DMS53 (cell line): ENCODE measurements around the gene CD81.

Source experiments
- DNase-seq: peaks from one replicate; lab custom pipeline; 2025; lab: John Stamatoyannopoulos, UW

Gene CD81

DNA sequence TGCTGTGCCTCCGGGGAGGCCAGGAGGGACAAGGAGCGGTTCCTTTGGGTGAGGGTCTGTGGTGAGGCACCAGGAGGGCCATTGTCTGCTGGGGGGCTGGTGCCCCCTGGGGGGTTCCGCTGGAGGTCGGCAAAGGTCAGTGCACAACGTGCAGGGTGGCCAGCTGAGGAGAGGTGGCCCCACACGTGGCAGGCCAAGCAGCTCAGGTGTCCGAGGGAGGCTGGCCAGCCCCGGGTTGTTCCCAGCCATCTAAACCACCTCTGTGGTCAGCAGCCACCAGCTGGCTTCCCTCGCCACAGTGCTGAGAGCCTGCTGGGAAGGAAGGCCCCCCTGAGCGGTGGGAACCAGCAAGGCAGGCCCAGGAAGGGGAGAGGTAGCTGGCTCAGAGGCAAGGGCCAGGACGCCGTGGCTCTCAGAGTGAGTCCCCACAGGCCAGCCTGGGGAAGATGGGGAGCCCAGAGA, 27.7 kb downstream of the CD81 start:
- no peak for DNase-seq

DNA sequence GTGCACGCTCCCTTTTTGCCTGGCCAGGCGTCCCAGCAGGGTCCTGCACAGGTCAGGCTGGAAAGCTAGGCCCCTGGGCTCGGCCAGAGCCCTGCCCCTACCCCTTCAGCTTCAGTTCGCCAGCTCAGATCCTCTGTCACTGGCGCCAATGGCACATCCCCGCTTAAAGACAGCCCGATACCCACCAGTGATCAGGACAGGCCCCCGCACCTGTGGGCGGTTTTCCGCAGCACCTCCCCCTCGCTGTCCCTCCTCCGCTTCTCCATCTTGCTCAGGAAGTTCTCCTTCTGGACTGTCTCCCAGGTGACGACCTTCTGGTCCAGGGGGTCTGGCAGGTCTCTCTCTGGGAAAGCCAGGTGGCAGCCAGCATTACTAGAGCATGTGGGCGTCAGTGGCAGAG, 29.3 kb downstream of the CD81 start:
- DNase-seq, result no peak

DNA sequence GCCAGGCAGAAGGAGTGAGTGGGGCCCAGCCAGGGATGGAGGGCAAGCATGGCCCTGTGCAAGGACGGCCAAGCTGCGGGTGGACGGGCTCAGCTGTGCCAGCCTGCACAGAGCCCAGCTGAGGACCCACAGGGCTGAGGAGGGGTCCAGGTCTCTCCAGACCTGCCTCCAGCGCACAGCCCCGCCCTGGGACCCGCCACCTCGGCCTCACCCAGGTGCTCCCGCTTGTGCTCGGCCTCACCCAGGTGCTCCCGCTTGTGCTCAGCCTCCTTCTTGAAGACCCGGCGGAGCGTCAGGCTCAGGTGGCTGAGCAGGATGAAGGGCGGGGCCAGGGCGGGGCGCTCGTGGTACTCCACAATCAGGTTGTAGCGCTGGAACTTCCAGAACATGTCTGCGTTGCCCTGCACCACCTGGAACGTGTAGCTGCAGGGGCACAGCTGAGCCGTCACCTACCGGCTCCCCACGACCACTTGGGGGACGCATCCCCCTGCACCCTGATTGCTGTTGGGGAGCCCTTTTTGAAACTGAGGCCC, 29.8 kb downstream of the CD81 start:
- DNase-seq, result no peak

DNA sequence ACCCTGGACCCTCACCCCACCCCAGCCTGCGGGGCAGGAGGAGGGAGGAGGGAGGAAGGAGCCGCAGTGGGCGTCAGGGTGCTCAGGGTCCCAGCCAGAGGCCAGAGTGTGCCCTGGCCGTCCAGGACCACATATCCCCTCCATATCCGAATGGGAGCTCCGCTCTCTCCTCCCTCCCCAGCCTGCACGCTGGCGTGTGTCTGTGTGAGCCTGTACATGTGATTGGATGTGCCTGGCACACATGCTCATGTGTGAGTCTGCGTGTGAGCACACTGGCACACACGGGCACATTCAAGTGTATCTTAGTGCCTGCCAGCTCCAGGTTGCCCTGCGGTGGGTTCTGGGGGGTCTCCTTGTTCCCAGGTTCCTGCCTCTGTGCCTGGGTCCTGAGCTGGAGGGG, 31.6 kb downstream of the CD81 start:
- DNase-seq, result no peak

DNA sequence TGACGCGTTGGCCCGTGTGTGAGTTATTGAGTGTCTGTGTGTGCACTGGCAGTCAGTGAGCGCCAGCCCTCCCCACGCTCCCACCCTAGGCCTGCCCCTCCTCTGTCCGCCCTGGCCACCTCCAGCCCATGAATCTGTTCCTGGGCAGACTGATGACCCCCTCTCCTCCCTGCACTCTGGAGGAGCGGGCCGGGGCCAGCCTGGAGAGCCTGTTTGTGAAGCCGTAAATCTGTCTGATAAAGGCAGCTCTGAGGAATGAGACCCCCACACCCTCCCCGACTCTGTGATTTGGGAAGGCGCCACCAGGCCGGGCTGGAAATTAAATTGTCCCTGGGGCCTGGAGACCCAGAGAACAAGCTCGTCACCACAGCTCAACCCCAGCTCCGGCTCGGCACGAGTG, 32.0 kb downstream of the CD81 start:
- DNase-seq, result no peak

DNA sequence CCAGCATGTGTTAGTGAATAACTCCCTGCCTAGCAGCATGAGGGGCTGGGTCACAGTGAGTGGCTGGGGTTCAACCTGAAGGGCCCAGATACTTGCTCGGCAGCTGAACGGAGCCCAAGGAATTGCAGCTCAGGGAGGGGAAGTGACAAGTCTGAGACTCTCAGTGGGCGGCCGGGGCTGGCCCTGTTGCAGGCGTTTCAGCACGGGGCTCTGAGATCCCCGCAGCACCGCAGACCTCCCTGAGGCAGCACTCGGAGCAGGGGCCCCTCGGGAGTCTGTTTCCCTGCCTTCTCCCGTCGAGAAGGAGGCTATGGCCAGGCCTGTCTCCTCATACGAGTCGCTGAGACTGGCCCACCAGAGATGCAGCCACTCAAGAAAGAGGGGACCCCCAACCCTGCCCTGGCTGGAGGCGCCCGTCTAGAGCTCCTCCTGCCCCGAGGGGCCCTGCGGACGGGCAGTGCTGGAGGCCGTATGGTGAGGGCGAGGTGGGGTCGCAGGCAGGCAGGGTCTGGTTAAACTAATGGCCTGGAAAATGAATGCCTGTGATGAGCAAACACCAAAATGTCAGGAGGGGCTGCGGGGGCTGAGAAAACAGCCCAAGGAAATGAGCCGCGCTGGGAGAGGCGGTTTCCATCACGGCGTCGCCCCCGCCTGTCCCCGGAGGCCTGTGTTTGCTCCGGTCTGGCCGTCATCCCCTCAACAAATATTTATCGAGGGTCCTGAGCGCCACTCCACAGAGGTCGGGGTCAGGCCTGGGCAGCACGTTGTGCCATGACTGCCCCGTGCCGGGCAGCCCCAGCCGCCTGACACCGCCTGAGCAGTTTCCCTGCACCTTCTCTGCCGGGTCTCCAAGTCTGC, 32.7 kb downstream of the CD81 start:
- DNase-seq, result no peak

DNA sequence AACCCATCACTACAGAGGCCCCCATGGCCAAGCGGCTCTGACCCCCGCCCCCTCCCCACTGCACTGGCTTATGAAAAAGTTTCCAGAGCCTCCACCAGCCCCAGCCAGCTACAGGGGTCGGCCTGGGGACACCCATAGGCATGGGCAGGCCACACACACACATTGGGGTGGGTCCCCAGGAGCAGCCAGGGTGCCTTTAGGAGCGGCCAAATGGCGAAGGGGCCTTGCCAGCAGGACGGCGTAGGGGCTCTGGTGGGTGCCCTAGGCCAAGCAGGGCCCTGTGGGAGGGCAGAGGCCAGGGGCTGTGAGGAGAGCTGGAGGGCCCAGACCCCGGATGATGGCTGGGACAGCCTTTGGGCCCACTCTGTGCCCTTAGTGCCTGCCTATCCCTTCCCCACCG, 33.5 kb downstream of the CD81 start:
- no peak for DNase-seq

DNA sequence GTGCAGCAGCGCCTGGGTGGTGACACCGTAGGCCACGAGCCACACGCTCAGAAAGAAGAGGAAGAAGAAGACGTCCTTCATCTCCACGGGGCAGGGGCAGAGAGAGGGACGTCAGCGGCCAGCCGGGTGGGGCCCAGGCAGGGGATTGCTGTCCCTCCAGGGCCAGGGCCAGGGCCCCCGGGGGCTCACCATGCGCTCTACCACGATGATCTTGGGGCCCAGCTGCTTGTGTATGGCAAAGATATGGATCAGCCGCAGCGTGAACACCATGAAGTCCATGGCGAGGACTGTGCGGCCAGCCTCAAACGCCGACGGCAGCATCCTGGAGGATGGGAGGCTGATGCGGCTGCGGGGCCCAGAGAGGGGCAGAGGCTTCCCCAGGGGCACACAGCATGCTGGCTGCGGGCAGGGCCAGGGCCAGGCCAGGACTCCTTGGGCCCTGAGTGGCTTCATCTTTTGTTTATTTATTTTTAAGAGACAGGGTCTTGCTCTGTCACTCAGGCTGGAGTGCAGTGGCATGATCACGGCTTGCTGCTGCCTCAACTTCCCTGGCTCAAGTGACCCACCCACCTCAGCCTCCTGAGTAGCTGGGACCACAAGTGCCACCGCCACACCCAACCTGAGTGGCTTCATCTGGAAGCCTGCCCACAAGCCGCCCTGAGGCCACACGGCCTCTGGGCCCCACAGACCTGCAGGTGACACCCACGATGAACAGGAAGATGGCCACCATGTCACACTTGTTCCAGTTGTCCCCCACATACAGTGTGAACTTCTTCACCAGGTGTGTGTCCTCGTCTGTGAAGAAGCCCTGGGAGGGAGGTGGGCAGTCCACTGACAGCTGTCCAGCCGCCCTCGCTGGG, 34.6 kb downstream of the CD81 start:
- no peak for DNase-seq

DNA sequence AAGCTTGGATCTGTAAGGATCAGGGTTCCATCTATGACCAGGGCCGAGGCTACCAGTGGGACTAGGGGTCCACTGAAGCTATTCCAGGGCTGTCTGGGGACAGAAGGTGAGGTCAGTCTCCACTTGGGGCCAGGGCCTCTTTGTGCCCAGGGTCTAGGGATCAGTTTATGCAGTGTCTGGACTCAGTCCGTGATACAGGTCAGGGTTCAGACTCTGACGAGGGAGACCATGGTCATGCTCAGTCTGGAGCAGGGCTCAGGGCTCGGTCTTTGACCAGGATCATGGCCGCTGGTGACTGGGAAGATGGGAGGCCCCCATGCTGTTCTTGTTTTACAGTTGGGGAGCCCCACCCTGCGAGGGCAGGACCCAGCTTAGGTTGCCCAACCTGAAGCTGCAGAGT, 35.2 kb downstream of the CD81 start:
- no peak for DNase-seq

DNA sequence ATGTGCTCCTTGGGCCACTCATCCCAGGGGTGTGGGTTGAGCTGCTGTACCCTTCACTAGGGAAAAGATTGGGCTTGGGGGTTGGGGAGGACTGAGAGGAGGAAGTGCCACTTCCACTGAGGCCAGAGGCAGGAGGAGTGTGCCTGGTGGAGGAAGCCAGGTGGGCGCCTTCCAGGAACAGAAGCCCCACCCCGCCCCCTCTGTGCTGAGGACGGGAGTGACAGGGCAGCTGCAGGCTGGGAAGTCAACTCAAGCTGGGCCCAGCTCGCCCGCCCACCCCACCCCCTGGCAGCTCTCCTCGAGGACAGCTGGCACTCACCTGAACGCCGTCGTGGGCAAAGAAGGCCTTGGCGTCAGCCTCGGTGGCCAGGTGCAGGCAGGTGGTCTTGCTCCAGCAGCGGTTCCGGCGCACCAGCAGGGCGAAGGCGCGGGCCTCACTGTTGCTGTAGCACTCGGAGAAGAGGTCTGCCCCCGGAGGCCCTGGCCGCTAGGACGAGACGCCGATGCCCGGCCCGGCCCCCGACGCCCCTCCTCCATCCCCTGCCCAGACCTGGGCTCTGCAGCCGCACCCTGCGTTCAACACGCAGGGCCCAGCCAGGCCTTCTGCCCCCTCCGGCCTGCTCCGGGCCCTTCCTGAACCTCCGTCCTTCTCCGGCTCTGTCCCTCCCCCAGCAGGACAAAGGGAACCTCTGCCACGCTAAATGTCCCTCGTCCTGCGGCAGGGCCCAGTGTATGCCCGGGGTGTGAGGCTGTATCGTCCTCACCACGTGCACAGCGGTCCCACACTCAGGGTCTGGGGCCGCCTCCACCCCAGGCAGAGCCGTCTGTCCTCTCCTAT, 36.9 kb downstream of the CD81 start:
- DNase-seq, result no peak

DNA sequence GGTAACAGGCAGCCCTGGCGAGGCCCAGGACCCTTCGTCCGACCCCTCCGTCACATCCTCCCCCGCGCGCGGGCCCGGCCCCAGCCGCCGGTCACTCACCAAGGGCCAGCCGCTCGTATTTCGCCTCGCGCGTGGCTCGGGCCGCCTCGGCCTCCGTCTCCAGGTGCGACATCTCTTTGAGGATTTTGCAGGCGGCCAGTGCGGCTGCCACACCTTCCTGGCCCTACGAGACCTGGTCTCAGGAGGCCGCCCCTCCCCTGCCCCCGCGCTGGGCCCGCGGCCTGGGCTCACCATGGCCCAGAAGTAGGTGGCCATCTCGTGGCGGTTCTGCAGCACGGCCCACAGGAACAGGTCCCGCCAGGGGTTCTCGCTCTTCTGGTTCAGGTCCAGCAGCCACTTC, 37.5 kb downstream of the CD81 start:
- no peak for DNase-seq

DNA sequence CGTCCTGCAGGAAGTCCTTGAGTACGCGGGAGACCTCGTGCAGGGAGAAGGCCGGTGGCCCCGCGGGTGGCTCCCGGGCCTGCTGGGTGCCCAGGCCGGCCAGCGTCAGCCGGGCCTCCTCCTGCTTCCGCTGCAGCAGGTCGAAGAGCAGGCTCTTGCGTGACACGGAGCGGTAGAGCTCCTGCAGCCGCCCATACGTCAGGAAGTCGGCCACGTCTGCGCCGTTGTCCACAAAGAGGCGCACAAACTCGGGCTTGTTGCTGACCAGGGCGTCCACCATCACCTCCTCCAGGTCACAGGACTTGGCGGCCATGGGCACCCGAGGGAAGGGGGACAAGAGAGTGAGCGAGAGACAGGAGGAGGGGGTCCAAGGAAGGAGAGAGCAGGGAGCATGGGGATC, 38.1 kb downstream of the CD81 start:
- peak; percentile 55 for DNase-seq

DNA sequence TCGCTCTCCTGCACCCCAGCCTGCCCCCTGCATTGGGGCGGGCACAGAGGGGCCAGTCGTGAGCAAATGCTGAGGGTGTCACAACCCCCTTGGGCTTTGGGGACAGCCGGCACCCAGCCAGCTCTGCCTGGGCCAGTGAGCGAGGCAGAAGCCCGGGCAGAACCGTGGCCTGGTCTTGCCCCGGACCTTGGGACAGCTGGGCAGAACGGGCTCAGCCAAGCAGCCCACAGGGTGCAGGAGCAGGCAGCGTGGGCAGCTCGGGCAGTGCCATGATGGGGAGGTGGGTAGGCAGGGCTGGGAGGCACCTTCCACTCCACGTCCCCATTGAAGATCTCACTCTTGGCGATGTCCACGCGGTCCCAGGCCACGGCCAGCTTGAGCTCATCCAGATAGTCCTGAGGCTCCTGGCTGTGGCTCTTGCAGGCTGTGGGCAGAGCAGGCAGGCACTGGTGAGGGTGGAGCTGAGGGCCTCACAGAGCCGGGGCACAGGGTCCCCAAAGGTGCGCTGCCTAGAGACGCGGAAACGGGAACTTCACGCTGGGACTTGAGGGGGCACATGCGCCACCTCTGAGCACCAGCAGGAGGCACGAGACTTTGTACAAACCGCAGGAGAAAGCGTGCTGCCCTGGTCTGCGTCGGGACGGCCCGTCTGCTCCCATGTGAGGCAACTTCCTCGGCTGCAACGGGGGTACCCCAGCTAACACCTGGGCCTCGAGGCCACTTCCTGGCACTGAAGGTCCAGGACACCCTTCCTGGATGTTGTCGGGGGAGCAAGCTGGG, 38.7 kb downstream of the CD81 start:
- DNase-seq, result no peak

DNA sequence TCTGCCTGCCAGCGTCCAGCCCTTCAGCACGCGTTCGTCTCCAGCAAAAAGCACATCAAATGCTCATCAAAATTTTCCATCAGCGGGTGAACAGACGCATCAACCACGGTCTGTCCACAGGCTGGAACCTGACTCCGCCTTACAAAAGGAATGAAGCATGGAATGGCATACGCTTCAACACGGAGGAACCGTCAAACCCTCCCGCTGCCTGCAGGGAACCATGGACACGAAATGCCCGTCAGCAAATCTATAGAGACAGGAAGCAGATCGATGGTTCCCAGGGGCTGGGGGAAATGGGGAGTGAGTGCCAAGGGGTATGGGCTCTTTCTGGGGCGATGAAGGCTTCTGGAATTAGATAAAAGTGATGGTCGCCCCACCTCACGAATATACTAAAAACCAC, 39.7 kb downstream of the CD81 start:
- DNase-seq, result no peak

DNA sequence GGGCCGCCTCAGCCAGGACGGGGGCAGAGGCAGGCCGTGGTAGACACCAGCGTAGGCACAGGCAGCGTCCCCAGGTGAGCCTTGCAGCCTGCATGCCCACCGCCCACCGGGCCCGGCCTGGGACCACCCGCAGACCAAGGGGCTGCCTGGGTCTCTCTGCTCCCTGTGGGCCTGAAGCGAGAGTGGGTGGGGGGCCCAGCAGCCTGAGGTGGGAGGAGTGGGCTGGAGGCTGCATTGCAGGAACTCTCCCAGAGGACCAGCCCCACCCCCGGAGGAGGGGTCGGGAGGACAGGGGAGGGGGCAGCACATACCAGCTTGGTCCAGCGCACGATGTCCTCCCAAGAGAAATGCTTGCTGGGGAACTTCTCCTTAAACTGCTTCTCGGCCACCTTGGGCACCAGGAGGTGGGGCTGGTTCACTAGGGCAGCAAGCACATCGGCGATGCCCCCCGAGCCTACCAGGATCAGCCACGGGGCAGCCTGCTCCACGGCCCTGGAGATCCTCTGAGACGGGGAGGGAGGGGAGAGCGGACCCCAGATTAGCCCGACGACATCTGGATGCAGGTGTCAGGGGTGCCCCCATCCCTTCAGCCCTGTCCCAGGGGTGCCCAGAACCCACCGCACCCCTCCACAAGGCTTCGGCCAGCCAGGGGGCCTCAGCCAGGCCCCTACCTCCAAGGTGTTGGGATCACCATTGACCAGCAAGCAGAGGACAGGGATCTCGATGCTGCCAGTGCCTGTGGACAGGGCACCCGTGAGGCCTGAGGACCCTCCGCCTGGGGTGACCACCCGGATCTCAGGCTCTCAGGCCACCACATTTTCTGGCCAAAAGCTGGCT, 41.0 kb downstream of the CD81 start:
- DNase-seq, result no peak

DNA sequence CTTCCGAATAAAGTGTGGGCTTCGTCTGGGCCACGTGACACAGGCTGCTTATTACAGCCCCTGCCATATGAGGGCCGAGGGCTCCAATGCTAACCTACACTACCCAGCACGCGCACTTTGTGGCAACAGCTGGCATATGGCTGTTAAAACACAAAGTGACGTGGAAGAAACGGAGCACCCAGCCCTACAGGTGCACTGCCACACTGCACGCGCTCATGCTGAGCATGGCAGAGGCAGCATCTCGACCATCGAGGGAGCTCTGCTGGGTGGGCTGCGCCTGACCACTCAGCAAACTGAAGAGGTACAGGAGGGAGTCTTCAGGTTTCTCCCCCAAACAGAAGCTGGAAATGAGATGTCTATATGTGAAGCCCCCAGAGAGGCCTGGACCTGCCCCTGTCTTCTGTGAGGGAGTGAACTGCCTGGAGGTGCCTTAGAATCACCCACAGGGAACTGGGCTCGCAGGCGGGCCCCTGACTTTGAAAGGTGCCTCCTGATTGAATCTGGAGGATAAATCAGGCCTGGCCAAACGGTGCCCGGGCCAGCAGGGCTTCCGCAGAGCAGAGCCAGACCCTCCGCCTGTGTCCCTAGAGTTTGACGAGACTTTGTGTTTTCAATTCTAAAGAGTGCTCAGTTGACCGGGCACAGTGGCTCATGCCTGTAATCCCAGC, 41.7 kb downstream of the CD81 start:
- DNase-seq, result peak; percentile 61

DNA sequence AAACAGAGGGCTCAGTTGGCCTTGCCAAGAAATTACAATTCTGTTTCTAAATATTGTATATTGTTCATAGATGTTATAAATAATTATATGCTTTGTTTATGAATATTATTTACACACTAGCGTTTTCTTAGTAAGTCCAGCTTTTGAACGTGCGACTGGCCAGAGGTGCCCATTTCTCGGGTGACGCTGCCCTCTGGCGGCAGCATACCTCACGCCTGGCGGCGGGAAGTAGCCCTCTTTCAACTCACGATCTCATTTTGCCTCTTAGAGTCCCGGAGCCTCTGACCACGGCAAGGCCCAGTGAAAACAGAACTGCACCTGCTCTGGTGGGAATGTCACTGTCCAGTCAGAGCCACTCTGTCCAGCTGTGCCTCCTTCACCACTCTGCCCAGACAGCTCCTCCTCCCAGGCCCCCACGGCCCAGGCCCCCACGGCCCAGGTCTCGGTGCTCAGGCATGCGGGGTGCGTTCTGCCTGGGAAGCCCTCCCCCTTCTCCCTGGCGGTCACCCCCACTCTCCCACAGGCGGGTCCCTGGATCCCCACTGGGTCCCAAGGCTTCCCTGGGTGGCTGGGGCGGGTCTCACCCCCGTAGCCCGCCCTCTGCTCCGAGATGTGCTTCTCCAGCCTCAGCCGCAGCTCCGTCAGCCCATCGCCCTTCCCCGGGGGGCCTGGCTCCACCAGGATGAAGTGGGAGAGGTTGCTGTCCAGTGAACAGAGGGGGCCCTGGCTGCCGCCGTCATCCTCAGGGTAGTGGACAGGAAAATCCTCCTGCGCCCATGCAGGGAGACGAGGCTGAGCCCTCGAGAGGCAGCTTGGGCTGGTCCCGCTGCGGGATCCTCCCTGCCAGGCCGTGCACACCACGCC, 42.8 kb downstream of the CD81 start:
- DNase-seq, result peak; percentile 94

DNA sequence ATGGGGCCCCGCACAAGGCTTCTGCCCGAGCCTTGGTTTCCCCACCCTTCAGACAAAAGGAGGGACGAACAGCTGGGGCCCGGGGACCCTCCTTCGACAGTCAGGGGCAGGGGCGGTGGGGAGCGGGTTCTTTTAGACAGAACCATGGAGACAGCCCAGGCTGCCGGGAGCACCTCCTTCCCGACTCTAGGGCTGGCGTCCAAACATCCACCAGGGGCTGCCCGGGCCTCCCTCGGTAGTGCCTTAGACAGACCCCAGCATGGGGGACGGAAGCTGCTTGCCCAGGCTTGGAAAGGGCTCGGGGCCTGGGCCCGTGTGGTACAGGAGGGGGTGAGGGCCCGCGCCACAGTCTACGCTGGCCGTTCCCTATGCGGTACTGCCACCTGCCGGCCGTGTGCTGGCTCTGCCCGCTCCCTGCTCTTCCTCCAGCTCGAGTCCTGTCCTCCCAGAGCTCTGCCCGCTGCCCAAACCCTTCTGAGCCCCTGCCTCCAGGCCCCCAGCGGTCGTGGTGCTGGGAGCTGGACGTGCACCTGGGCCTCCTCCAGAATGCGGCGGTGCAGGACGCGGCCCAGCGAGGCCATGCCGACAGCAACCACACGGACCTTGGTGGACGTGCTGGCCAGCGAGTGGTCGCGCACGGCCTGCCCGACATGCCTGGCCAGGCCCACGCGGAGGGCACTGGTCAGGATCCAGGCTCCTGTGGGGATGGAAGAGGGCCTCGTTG, 43.6 kb downstream of the CD81 start:
- peak; percentile 93 for DNase-seq
